ENCODE data around the gene RTN1.

GRCh38 chr14:59755409-59756135 is 115.0 kb downstream of the RTN1 start:
- no peak for TF ChIP-seq CTCF (IDR thresholded peaks at IDR 0.05 in 4 of 5, conservative IDR thresholded peaks at IDR 0.05 in 1 of 5)
- TF ChIP-seq POLR2A (IDR thresholded peaks at IDR 0.05): no peak

Measured in gastrocnemius medialis (tissue), 4 donors.